GM12864 (cell line): ENCODE results near the gene SSH2.
A peak's percentile ranks its signal among the peaks of the same experiment; 100 is the strongest.

ENCODE experiments used
- DNase-seq: peaks from one replicate; pipeline ENCODE4 v3.0.0-alpha.2; 2011; ENCODE audit warnings: low read depth
- H3K4me3 ChIP-seq: 2 replicates; pipeline ENCODE4 v1.5.1; 2011; ENCODE audit warnings: mild to moderate bottlenecking, low read depth, low read length, control low read depth
- CTCF ChIP-seq: IDR thresholded peaks from 2 replicates; pipeline ENCODE4 v1.5.1; 2011; ENCODE audit warnings: low read depth, mild to moderate bottlenecking, moderate library complexity, low read length, control low read depth, inconsistent platforms; ENCODE audit errors: missing control alignments

SSH2 gene

GRCh38 chr17:29826114-29826692, 103.8 kb downstream of the SSH2 start:
- DNase-seq = no peak
- no peak for TF ChIP-seq CTCF
- H3K4me3 ChIP-seq = no peak overlapping the region

DNA sequence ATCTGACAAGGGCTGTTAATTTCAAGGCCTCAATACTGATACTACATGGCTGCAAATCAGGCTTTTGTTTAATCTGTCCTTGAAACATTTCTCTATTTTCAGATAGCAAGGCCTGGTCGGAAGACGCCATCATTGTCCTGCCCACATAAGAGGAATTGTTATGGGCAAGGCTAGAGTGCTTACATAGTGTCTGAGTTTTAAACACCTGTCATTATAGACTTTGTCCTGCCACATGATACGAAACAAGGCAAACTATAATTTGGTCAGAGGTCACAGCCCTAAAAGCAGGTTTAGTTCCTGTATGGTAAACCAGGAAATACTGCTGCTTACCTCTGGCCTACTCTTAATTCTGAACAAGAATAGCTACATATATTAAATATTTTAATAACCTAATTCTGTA, 104.4 kb downstream of the SSH2 start:
- DNase-seq = no peak

GRCh38 chr17:29821897-29822296, 108.1 kb downstream of the SSH2 start:
- H3K4me3 ChIP-seq = no peak overlapping the region
- DNase-seq = no peak
- no peak for TF ChIP-seq CTCF

More for the DNA sequence above, 104.4 kb downstream of the SSH2 start:
- TF ChIP-seq CTCF = no peak
- no peak overlapping the region for H3K4me3 ChIP-seq

GRCh38 chr17:29820425-29820824, 109.6 kb downstream of the SSH2 start:
- H3K4me3 ChIP-seq = no peak overlapping the region
- no peak for DNase-seq
- TF ChIP-seq CTCF = no peak

DNA sequence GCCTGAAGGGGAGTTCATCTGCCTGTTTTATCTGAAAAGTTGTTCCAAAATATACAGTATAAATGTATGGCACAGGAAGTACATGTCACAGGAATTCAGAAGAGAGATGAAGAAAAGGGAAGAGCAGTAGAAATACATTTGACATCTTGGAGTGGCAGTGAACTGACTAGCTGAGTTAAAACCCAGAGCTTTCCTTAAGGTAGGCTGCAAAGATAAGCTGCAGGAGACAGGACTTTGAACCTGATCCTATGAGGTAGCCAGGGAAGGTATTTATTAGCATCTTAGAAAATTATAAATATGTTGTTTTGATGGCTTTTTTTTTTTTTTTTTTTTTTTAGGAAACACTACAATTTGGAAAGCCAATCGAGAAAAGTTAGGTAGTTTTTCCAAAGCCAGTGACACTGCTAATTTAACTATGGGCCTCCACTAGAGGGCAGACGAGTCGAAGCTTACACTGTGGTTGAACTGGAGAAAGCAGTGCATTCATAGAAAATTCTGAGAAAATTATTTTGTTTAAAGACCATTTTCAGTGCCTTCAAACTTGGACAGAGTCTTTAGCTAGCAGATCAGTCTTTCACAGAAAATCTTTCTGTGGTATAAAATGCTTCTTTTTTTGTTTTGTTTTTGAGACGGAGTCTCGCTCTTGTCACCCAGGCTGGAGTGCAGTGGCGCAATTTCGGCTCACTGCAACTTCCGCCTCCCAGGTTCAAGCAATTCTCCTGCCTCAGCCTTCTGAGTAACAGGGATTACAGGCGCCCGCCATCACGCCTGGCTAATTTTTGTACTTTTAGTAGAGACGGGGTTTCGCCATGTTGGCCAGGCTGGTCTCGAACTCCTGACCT, 122.3 kb downstream of the SSH2 start:
- peak; percentile 74 for TF ChIP-seq CTCF
- DNase-seq = peak; percentile 38
- H3K4me3 ChIP-seq = peak overlapping the region; percentile 29

- no peak for DNase-seq
- no peak for TF ChIP-seq CTCF
- no peak overlapping the region for H3K4me3 ChIP-seq
Measured at GRCh38 chr17:29802246-29802645, 127.8 kb downstream of the SSH2 start.

DNA sequence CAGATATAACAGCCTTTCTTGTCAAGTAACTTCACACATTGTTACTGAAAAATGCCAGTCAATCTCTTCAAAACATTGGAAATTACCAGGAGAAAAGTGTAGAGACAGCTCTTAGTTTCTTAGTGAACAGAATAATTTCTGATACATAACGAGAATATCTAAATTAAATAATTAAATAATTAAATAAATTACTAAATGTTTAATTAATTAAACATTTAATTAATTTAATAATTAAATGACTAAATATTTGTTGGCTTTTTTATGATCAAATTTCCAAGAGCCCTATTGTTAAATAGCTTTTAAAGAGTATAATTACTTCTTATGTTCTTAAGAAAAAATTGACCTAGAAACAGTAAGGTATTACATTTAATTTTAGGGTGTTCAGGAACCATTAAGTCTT, 129.6 kb downstream of the SSH2 start:
- no peak overlapping the region for H3K4me3 ChIP-seq
- TF ChIP-seq CTCF = no peak
- DNase-seq = no peak
